Measurements from ENCODE around the gene NAALADL2. TPM values are rescaled to one million over a fixed set of nuclear protein-coding genes. Genes with fewer than 3 reads are reported as not detected.

Gene NAALADL2
- total and polyA plus RNA-seq, 2 of the 8 experiments (the other 6 are each of a cell fraction or from before 2014, with no cell fraction given), result 0.12 to 0.22 TPM

DNA sequence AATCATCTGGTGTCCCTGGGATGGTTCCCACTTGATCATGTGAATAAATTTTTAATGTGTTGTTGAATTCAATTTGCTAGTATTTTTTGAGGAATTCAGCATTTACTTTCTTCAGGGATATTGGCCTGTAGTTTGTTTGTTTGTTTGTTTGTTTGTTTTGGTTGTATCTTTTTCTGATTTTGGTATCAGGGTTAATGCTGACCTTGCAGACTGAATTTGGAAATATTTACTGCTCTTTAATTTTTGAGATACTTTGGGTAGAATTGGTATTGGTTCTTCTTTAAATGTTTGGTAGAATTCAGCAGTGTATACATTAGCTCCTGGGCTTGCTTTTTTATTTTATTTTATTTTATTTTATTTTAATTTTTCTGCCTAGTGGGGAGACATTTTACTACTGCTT, 803.7 kb downstream of the NAALADL2 start:
- H3K27me3 ChIP-seq (replicated peaks in 1 of 4; ENCODE audit: control insufficient read depth in 3 of 4, extremely low read depth in 1 of 4, insufficient read depth in 3 of 4, low read length in 3 of 4), result no peaks in the 10 kb centered on the region
- CTCF ChIA-PET (ENCODE audit: partially characterized antibody), result no interaction called here
- H3K23me2 ChIP-seq (ENCODE audit: low read depth, low read length), result no peaks in the 10 kb centered on the region
- H2BK120ac ChIP-seq (replicated peaks; ENCODE audit: low read depth, low read length), result no peak overlapping the region
- no peak overlapping the region for H3K9ac ChIP-seq (replicated peaks in 1 of 4; ENCODE audit: extremely low read depth in 1 of 4, low read depth in 3 of 4, low read length in 3 of 4)
- H2BK15ac ChIP-seq (ENCODE audit: low read length), result no peak overlapping the region
- H3K4me2 ChIP-seq (ENCODE audit: insufficient read depth in 1 of 2, low read depth in 2 of 2, low read length in 2 of 2), result no peak overlapping the region
- H2AFZ ChIP-seq (ENCODE audit: low read length), result no peak overlapping the region
- H4K5ac ChIP-seq (ENCODE audit: insufficient read length, low read depth, low read length), result no peak overlapping the region
- no peaks in the 10 kb centered on the region for H3K79me2 ChIP-seq (ENCODE audit: control insufficient read depth in 1 of 2, insufficient read depth in 2 of 2, low read length in 2 of 2)
- no peaks in the 10 kb centered on the region for H3K79me1 ChIP-seq (ENCODE audit: low read depth, low read length)
- no peak overlapping the region for H3K14ac ChIP-seq (ENCODE audit: insufficient read length)
- no peak overlapping the region for H2BK20ac ChIP-seq (ENCODE audit: low read length)
- no peak overlapping the region for H4K91ac ChIP-seq (replicated peaks; ENCODE audit: insufficient read length, low read length)
- H3K4ac ChIP-seq (replicated peaks; ENCODE audit: insufficient read length, low read depth, low read length), result no peak overlapping the region
- no peak overlapping the region for H4K8ac ChIP-seq (ENCODE audit: extremely low read depth, insufficient read depth, low read length)
- no peak overlapping the region for H3K27ac ChIP-seq (ENCODE audit: low read depth, low read length)
- no peak overlapping the region for H2BK5ac ChIP-seq (ENCODE audit: low read depth, low read length)
- H3K4me3 ChIP-seq (ENCODE audit: extremely low read depth in 1 of 4, insufficient read depth in 2 of 4, low read depth in 3 of 4, low read length in 4 of 4), result no peak overlapping the region
- H3K9me3 ChIP-seq (ENCODE audit: insufficient read depth in 2 of 2, low read depth in 1 of 2, low read length in 1 of 2), result no peaks in the 10 kb centered on the region
- no peak overlapping the region for H3K56ac ChIP-seq (replicated peaks; ENCODE audit: insufficient read length, low read depth, low read length)
- H3K23ac ChIP-seq (ENCODE audit: insufficient read length), result no peak overlapping the region
- FAIRE-seq, result no peak
- TF ChIP-seq POLR2A (IDR thresholded peaks at IDR 0.05; ENCODE audit: control extremely low read depth in 1 of 2, low read depth in 2 of 2, low read length in 2 of 2), result no peak
- TF ChIP-seq, protein P1, sequence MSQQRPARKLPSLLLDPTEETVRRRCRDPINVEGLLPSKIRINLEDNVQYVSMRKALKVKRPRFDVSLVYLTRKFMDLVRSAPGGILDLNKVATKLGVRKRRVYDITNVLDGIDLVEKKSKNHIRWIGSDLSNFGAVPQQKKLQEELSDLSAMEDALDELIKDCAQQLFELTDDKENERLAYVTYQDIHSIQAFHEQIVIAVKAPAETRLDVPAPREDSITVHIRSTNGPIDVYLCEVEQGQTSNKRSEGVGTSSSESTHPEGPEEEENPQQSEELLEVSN (IDR thresholded peaks at IDR 0.05), result no peak
- no peak overlapping the region for H2BK12ac ChIP-seq (ENCODE audit: low read depth, low read length)
- POLR2A ChIA-PET (ENCODE audit: partially characterized antibody), result no interaction called here
- no peak overlapping the region for H3K18ac ChIP-seq (ENCODE audit: extremely low read depth, low read length)
- H3K36me3 ChIP-seq (ENCODE audit: control insufficient read depth in 2 of 4, insufficient read depth in 4 of 4, low read length in 3 of 4), result no peaks in the 10 kb centered on the region
- H2AK5ac ChIP-seq (ENCODE audit: low read depth, low read length), result no peak overlapping the region
- no peaks in the 10 kb centered on the region for H4K20me1 ChIP-seq (replicated peaks in 1 of 2; ENCODE audit: control insufficient read depth in 1 of 2, insufficient read depth in 2 of 2, low read length in 2 of 2)
- no peak for DNase-seq (ENCODE audit: low read depth in 1 of 2, low spot score in 2 of 2)
- H3K4me1 ChIP-seq (replicated peaks in 1 of 4; ENCODE audit: control insufficient read depth in 3 of 4, insufficient read depth in 4 of 4, low read length in 3 of 4), result no peaks in the 10 kb centered on the region
